ENCODE data around the gene TMEM60.
A peak's percentile ranks its signal among the peaks of the same experiment; 100 is the strongest.
"Not testable (repeated sequence)": the region's sequence is repeated elsewhere in the genome, so short reads cannot be mapped to it uniquely, and the experiment has no call there.

The TMEM60 gene, protein sequence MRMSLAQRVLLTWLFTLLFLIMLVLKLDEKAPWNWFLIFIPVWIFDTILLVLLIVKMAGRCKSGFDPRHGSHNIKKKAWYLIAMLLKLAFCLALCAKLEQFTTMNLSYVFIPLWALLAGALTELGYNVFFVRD

GRCh38 chr7:77798394-77799077, at the start of gene TMEM60, which contains the start of gene PHTF2:
Gene TMEM60, minus strand, starts transcription at chr7:77798434. Its CDS starts 4,061 bp downstream, at chr7:77794373.
Gene PHTF2, plus strand, starts transcription at chr7:77798773.
- DNase-seq (ENCODE audit: low read depth) = peak; percentile 88

DNA sequence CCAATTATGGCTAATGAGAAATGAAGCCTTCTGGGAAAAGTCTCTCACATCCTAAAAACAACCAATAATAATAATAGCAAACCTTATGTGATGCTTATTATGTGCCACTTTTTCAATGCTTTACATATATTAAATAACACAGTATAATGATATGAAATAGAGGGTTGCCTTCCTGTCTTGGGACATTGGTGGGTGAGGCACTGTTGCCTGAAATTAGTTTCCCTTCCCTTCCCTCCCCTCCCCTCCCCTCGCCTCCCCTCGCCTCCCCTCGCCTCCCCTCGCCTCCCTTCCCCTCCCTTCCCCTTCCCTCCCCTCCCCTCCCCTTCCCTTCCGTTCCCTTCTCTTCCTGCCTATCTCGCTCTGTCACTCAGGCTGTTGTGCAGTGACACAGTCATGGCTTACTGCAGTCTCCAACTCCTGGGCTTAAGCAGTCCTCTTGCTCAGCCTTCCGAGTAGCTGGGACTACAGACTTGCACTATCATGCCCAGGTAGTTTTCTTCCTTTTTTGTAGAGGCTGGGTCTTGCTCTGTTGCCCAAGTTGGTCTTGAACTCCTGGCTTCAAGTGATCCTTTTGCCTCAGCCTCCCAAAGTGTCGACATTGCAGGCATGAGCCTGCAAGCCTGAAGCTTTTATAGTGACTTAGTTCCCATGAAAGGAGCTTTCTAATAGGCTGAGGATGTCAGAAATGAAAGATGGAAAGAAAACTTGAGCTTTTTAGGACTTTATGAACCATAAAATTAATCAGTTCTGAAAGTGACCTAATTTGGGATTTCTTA, 48.3 kb upstream of the TMEM60 start:
- no peak for DNase-seq (ENCODE audit: low read depth)

GRCh38 chr7:77843194-77843593, 45.0 kb upstream of the TMEM60 start:
- no peak for DNase-seq (ENCODE audit: low read depth)

- no peak for DNase-seq (ENCODE audit: low read depth)
Observed at GRCh38 chr7:77839919-77840318, 41.7 kb upstream of the TMEM60 start.

GRCh38 chr7:77838929-77839491, 40.8 kb upstream of the TMEM60 start:
- DNase-seq (ENCODE audit: low read depth) = no peak

DNA sequence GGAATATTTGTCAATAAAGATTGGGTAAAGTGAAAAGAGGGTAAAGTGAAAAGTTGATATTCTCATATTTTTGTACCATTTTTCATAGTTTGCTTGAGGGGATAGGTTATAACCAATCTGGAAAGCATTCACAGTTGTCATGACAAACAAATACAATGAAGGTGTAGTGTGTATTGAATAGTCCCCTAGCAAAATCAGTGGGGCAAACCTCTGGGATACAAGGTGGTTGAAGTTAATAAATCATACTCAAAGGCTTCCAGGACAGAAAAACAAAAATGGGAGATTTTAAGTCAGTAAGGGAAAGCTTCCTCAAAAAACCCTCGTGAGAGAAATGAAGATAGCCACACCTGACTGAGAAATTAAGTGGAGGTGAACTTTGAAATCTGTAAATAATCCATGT, 39.7 kb upstream of the TMEM60 start:
- no peak for DNase-seq (ENCODE audit: low read depth)

- DNase-seq (ENCODE audit: low read depth) = no peak
Observed at GRCh38 chr7:77837275-77837674, 39.0 kb upstream of the TMEM60 start.

GRCh38 chr7:77836425-77836824, 38.2 kb upstream of the TMEM60 start:
- not testable (repeated sequence) for DNase-seq (ENCODE audit: low read depth)

DNA sequence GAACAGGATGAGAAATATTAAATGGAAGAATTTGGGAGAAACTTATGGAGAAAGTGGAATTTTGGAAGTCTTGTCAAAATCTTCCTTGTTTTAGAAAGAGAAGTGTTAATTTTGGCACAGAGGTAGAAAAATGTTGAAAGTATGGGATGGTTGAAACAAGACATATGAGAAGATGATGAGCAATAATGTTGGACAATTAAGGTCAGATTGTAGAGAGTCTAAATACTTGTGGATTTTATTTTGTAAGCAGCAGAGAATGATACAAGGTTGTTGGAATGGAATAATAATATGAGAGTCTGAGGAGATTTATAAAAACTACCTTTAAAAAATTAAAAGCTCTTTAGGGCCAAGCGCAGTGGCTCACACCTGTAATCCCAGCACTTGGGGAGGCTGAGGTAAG, 34.9 kb upstream of the TMEM60 start:
- DNase-seq (ENCODE audit: low read depth) = no peak

- no peak for DNase-seq (ENCODE audit: low read depth)
Observed at GRCh38 chr7:77831953-77832352, 33.7 kb upstream of the TMEM60 start.

DNA sequence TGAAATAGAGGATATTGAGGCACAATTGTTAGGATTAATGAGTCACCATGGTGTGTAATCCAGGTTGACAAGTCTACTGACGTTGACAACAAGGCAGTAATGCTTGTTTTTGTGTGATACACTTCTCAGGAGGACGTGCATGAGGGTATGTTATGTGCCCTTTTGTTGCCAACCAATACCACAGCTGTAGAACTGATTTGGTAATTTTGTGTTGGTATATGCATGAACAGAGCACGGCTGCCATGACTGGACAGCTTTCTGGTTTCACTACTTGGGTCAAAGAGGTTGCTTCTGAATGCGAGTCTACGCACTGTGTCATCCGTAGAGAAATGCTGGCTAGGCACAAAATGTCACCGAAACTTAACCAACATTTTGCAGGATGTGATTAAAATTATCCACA, 33.2 kb upstream of the TMEM60 start:
- DNase-seq (ENCODE audit: low read depth) = peak; percentile 8

DNA sequence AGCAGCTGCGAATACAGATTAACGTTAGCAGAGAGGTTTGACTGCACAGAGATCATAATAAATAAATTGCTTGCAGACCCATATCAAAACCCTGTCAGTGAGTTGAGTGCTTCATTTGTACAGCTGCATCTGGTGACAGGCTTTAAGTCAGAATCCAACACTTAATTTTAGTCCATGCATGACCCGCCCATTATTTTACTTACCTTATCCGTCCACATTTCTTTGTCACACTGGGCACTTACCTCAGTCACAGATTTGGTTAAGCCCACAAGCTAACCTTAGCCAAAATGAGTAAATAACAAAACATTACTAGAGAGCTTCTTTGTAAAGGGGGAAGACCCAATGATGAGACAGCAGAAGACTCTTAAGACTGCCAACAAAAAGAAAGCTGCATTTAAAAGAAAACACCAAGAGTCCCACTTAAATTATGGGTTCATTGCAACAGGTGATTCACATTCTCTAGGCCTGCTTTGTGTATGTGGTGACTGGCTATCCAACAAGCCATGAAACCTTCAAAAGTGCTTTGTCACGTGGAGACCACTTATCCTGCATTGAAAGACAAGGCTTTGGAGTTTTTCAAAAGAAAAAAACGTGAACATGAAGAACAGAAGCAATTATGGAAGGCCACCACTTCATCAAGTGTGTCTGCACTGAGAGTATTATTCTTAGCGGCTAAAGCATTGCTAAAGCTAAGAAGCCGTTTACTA, 32.6 kb upstream of the TMEM60 start:
- no peak for DNase-seq (ENCODE audit: low read depth)

- DNase-seq (ENCODE audit: low read depth) = no peak
Observed at GRCh38 chr7:77827999-77828398, 29.8 kb upstream of the TMEM60 start.

DNA sequence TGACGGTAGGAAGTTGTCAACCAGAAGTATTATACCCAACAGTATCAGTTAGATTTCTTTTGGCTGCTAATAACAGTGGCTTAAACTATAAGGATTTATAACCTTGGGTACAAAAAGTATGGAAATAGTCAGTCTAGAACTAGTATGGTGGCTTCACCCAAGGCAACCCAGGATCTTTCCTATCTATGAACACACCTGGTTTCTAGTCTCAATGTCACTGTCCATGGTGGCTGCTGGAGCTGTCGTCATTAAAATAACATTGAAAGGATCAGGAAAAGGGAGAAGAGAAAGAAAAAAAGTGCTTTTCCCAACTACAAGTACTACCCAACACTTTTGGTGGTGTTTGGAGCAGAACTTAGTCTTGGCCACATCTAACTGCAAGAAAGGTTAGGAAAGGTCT, 28.1 kb upstream of the TMEM60 start:
- DNase-seq (ENCODE audit: low read depth) = no peak

- no peak for DNase-seq (ENCODE audit: low read depth)
Observed at GRCh38 chr7:77825131-77825530, 26.9 kb upstream of the TMEM60 start.

DNA sequence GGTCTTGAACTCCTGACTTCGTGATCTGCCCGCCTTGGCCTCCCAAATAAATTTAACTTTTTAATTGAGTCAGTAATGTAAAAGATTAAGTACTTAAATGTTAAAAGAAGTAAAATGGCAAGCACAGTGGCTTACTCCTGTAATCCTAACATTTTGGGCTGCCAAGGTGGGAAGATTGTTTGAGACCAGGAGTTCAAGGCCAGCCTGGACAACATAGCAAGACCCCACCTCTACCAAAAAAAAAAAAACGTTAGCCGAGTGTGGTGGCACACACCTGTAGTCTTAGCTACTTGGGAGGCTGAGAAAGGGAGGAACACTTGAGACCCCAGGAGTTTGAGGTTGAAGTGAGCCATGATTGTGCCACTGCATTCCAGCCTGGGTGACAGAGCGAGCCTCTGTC, 26.4 kb upstream of the TMEM60 start:
- no peak for DNase-seq (ENCODE audit: low read depth)

- no peak for DNase-seq (ENCODE audit: low read depth)
Observed at GRCh38 chr7:77823787-77824186, 25.6 kb upstream of the TMEM60 start.

DNA sequence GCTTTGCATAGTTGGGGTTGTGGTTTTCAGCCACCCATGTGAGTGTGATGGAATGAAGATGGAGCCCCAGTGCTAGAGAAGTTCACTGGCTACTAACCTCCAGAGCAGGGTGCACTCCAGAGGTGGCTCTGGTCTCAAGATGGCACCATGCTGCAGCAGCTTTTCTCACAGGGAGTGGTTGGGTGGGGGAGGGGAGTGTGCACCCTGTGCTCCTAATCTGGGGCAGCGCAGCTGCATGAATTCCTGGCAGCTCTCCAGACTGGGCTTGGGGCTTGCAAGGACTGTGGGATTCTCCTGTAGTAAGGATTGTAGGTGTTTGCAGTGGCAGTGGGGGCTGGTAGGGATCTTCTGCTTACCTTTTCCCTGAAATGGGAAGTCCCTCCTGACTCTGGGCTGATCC, 24.0 kb upstream of the TMEM60 start:
- DNase-seq (ENCODE audit: low read depth) = no peak

DNA sequence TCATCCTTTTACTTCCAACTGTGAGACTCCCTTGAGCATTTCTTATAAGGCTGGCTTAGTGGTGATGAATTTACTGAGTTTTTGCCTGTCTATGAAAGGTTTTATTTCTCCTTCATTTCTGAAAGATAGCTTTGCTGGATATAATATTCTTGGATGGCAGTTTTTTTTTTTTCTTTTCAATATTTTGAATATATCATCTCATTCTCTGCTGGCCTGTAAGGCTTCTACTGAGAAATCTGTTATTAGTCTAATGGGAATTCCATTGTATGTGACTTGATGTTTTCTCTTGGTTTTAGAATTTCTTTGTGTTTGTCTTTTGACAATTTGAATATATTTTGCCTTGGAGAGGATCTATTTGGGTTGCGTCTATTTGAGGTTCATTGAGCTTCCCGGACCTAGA, 22.7 kb upstream of the TMEM60 start:
- DNase-seq (ENCODE audit: low read depth) = no peak

DNA sequence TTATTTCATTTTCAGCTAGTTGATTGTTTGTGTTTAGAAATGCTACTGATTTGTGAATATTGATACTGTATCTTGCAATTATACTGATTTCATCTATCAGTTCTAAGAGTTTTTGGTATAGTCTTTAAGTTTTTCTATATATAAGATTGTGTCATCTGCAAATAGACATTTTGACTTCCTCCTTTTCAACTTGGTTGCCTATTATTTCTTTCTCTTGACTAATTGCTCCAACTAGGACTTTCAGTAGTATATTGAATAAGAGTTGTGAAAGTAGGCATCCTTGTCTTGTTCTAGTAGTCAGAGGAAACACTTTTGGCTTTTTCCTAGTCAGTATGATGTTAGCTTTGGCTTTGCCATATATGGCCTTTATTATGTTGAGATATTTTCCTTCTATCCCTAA, 20.8 kb upstream of the TMEM60 start:
- DNase-seq (ENCODE audit: low read depth) = no peak

GRCh38 chr7:77813180-77813579, 14.9 kb upstream of the TMEM60 start:
- no peak for DNase-seq (ENCODE audit: low read depth)

GRCh38 chr7:77812290-77812685, 14.1 kb upstream of the TMEM60 start:
- DNase-seq (ENCODE audit: low read depth) = no peak

Data from activated T-cell treated with anti-CD3 and anti-CD28 coated beads for 48 hours (primary cell).